Liver (tissue), 9 donors: ENCODE measurements around the gene NRF1. TPM values are rescaled to one million over a fixed set of nuclear protein-coding genes. Genes with fewer than 3 reads are reported as not detected.

Experiments
- DNase-seq: peaks from one replicate; pipeline ENCODE4 v3.0.0-alpha.2; 2017; ENCODE audit warnings: low spot score
- H3K27ac ChIP-seq, 2 donors: one replicate each; pipeline ENCODE4 v1.7.0; 2013; ENCODE audit warnings: inconsistent platforms in 2 of 2, low read length in 2 of 2, control low read depth in 1 of 2, low read depth in 1 of 2, mild to moderate bottlenecking in 1 of 2
- H3K27me3 ChIP-seq, 4 donors: one replicate each; pipeline versions ENCODE4 v1.6.1 to v1.7.0; 2013; ENCODE audit warnings: low read length in 3 of 4, inconsistent platforms in 1 of 4, mild to moderate bottlenecking in 1 of 4, moderate library complexity in 1 of 4; ENCODE audit not compliant: control insufficient read depth in 4 of 4, insufficient read depth in 4 of 4
- H3K36me3 ChIP-seq, 4 donors: one replicate each; pipeline versions ENCODE4 v1.6.1 to v1.7.0; 2013; ENCODE audit warnings: low read length in 3 of 4, mild to moderate bottlenecking in 3 of 4, low read depth in 1 of 4, moderate library complexity in 1 of 4; ENCODE audit not compliant: control insufficient read depth in 4 of 4, insufficient read depth in 3 of 4
- H3K4me1 ChIP-seq, 4 donors: one replicate each; pipeline versions ENCODE4 v1.6.1 to v1.7.0; 2013; ENCODE audit warnings: low read length in 3 of 4, mild to moderate bottlenecking in 3 of 4, moderate library complexity in 1 of 4; ENCODE audit not compliant: control insufficient read depth in 4 of 4, insufficient read depth in 4 of 4
- H3K4me3 ChIP-seq, 3 donors: one replicate each; pipeline versions ENCODE4 v1.6.1 to v1.7.0; 2013; ENCODE audit warnings: low read length in 3 of 3, control low read depth in 1 of 3, low read depth in 1 of 3, mild to moderate bottlenecking in 1 of 3
- H3K9ac ChIP-seq, 2 donors: one replicate each; pipeline ENCODE4 v1.7.0; 2013; ENCODE audit warnings: low read length in 2 of 2, mild to moderate bottlenecking in 2 of 2, moderate library complexity in 2 of 2, control low read depth in 1 of 2, low read depth in 1 of 2
- H3K9me3 ChIP-seq, 4 donors: one replicate each; pipeline versions ENCODE4 v1.6.1 to v1.7.0; 2013; ENCODE audit warnings: low read length in 3 of 4; ENCODE audit not compliant: control insufficient read depth in 4 of 4
- ATF3 ChIP-seq: IDR thresholded peaks from 2 replicates; pipeline ENCODE4 v1.6.1; 2016; ENCODE audit warnings: antibody characterized with exemption
- CTCF ChIP-seq: fragments of 150-350 bp; IDR thresholded peaks from 2 replicates; pipeline ENCODE4 v1.5.1; 2017; ENCODE audit warnings: improper control_type of control experiment, low read depth, low read length; ENCODE audit not compliant: missing input control
- EGR1 ChIP-seq, 2 donors: IDR thresholded peaks; 2 replicates each; pipeline ENCODE4 v1.6.1; 2016 to 2018; ENCODE audit warnings: antibody characterized with exemption in 2 of 2, low read depth in 2 of 2
- FOXA1 ChIP-seq: IDR thresholded peaks from 2 replicates; pipeline ENCODE4 v1.6.1; 2016; ENCODE audit warnings: antibody characterized with exemption
- FOXA2 ChIP-seq: IDR thresholded peaks from 2 replicates; pipeline ENCODE4 v1.6.1; 2016; ENCODE audit warnings: antibody characterized with exemption
- GABPA ChIP-seq, 2 donors: IDR thresholded peaks in 1 of 2; conservative IDR thresholded peaks in 1 of 2; 2 replicates each; pipeline ENCODE4 v1.6.1; 2016; ENCODE audit warnings: antibody characterized with exemption in 2 of 2, mild to moderate bottlenecking in 1 of 2, moderate library complexity in 1 of 2
- HNF4A ChIP-seq, 2 donors: conservative IDR thresholded peaks; 2 replicates each; pipeline ENCODE4 v1.6.1; 2016; ENCODE audit warnings: antibody characterized with exemption in 2 of 2, mild to moderate bottlenecking in 2 of 2
- HNF4G ChIP-seq: IDR thresholded peaks from 2 replicates; pipeline ENCODE4 v1.6.1; 2016; ENCODE audit warnings: antibody characterized with exemption
- JUND ChIP-seq, 2 donors: IDR thresholded peaks; 2 replicates each; pipeline ENCODE4 v1.6.1; 2016; ENCODE audit warnings: antibody characterized with exemption in 2 of 2
- MAX ChIP-seq: IDR thresholded peaks from 2 replicates; pipeline ENCODE4 v1.6.1; 2016; ENCODE audit warnings: antibody characterized with exemption
- NR2F2 ChIP-seq: IDR thresholded peaks from 2 replicates; pipeline ENCODE4 v1.6.1; 2016; ENCODE audit warnings: antibody characterized with exemption
- RAD21 ChIP-seq, 2 donors: IDR thresholded peaks; 2 replicates each; pipeline ENCODE4 v1.6.1; 2016; ENCODE audit warnings: antibody characterized with exemption in 2 of 2, mild to moderate bottlenecking in 2 of 2
- REST ChIP-seq: IDR thresholded peaks from 2 replicates; pipeline ENCODE4 v1.6.1; 2016; ENCODE audit warnings: antibody characterized with exemption, mild to moderate bottlenecking
- RXRA ChIP-seq, 2 donors: IDR thresholded peaks; 2 replicates each; pipeline ENCODE4 v1.6.1; 2017 to 2018; ENCODE audit warnings: antibody characterized with exemption in 2 of 2, mild to moderate bottlenecking in 1 of 2
- SP1 ChIP-seq: IDR thresholded peaks from 2 replicates; pipeline ENCODE4 v1.6.1; 2018; ENCODE audit warnings: antibody characterized with exemption, mild to moderate bottlenecking
- TAF1 ChIP-seq: conservative IDR thresholded peaks from 2 replicates; pipeline ENCODE4 v1.6.1; 2016; ENCODE audit warnings: antibody characterized with exemption, mild to moderate bottlenecking
- YY1 ChIP-seq: IDR thresholded peaks from 2 replicates; pipeline ENCODE4 v1.6.1; 2016; ENCODE audit warnings: antibody characterized with exemption, mild to moderate bottlenecking
- ZBTB33 ChIP-seq: IDR thresholded peaks from 2 replicates; pipeline ENCODE4 v1.6.1; 2016; ENCODE audit warnings: antibody characterized with exemption
- WGBS: extraction: QIAGEN DNeasy Blood & Tissue Kit; methylation state at CpG from one replicate; pipeline ENCODE4 v1.1.7; 2013; 5-methylcytosine and 5-hydroxymethylcytosine counted together
- polyA plus RNA-seq, 2 donors: library from polyadenylated mRNA; stranded (reverse) in 1 of 2; unstranded in 1 of 2; fragments of 200-250 nt in 1 of 2; fragments of >200 nt in 1 of 2; fragmentation: Nextera tagmentation in 1 of 2; extraction: Ambion mirVana in 1 of 2; gene quantifications; one replicate each; pipeline versions ENCODE4 v1.2.1 to v1.2.3, GENCODE V29; 2013 to 2015
- total RNA-seq, 2 donors: library from RNA; depleted of rRNA; stranded (reverse); fragments of >200 nt; gene quantifications; one replicate each; pipeline ENCODE4 v1.2.3, GENCODE V29; 2014
- donor health status: healthy.
- donor health status: healthy.
- donor health status: healthy.
- donor health status: healthy.
- donor health status: healthy.

Gene NRF1
- total and polyA plus RNA-seq, 4 donors, result 1.3 to 14.8 (median 5.3) TPM

- H3K36me3 ChIP-seq, result peaks cover 0 to 6% (median 2%) of the 10 kb centered on the region in 4 donors
- H3K27ac ChIP-seq, result no peak overlapping the region
- H3K9me3 ChIP-seq, result no peaks in the 10 kb centered on the region
- no peak overlapping the region for H3K4me3 ChIP-seq
- WGBS, result 85% methylated on average over 3 of the region's 3 CpGs
- H3K4me1 ChIP-seq, result no peaks in the 10 kb centered on the region
- no peaks in the 10 kb centered on the region for H3K27me3 ChIP-seq
- TF ChIP-seq ATF3 (peak; percentile 60), NR2F2 (no peak)
- H3K9ac ChIP-seq, result no peak overlapping the region
- no peak for DNase-seq
These were observed 87.2 kb downstream of the NRF1 start for GRCh38 chr7:129698516-129699418.

- Histone ChIP-seq H3K27ac (no peak overlapping the region), H3K4me1 (no peaks in the 10 kb centered on the region), H3K27me3 (no peaks in the 10 kb centered on the region), H3K4me3 (no peak overlapping the region), H3K36me3 (no peaks in the 10 kb centered on the region), H3K9me3 (no peaks in the 10 kb centered on the region), H3K9ac (no peak overlapping the region)
- no peak for DNase-seq
- no peak for TF ChIP-seq CTCF
- TF ChIP-seq REST, result no peak
- TF ChIP-seq HNF4A (conservative IDR thresholded peaks at IDR 0.05), result no peak
- no peak for TF ChIP-seq YY1
- no peak for TF ChIP-seq ATF3
- no peak for TF ChIP-seq MAX
- no peak for TF ChIP-seq JUND (IDR thresholded peaks at IDR 0.05)
- no peak for TF ChIP-seq RXRA (IDR thresholded peaks at IDR 0.05)
- no peak for TF ChIP-seq FOXA1
- no peak for TF ChIP-seq RAD21 (IDR thresholded peaks at IDR 0.05)
- TF ChIP-seq GABPA (IDR thresholded peaks at IDR 0.05 in 1 of 2, conservative IDR thresholded peaks at IDR 0.05 in 1 of 2), result no peak
- TF ChIP-seq TAF1, result no peak
- TF ChIP-seq SP1, result no peak
- TF ChIP-seq FOXA2, result no peak
- no peak for TF ChIP-seq HNF4G
- TF ChIP-seq EGR1 (IDR thresholded peaks at IDR 0.05; ENCODE audit: low read depth in 2 of 2), result no peak
- TF ChIP-seq ZBTB33, result no peak
- WGBS, result 88% methylated on average over 2 of the region's 2 CpGs
These were observed 90.8 kb downstream of the NRF1 start for GRCh38 chr7:129702316-129702715.
